Right atrium auricular region (tissue), 2 donors: ENCODE measurements around the gene SIRPA. TPM values are rescaled to one million over a fixed set of nuclear protein-coding genes. Genes with fewer than 3 reads are reported as not detected.

Source experiments
- DNase-seq: peaks from one replicate; pipeline ENCODE4 v3.0.0-alpha.2; 2019; ENCODE audit warnings: low spot score
- H3K27ac ChIP-seq, 2 donors: fragments of 200-600 bp; sonication (generic); 1 replicate in 1 of 2; 2 replicates in 1 of 2; pipeline ENCODE4 v1.5.1; 2016 to 2019
- H3K27me3 ChIP-seq, 2 donors: fragments of 200-600 bp; sonication (generic); one replicate each; pipeline versions ENCODE4 v1.5.1 to v1.6.0; 2017 to 2019
- H3K36me3 ChIP-seq: fragments of 200-600 bp; sonication (generic); one replicate; pipeline ENCODE4 v1.5.1; 2016
- H3K4me1 ChIP-seq, 2 donors: fragments of 200-600 bp; sonication (generic); one replicate each; pipeline versions ENCODE4 v1.5.1 to v1.6.0; 2017 to 2019
- H3K4me3 ChIP-seq, 2 donors: fragments of 200-600 bp; sonication (generic); 1 replicate in 1 of 2; 2 replicates in 1 of 2; pipeline ENCODE4 v1.5.1; 2017 to 2019; ENCODE audit warnings: mild to moderate bottlenecking in 1 of 2, moderate library complexity in 1 of 2
- H3K9me3 ChIP-seq, 2 donors: fragments of 200-600 bp; sonication (generic); one replicate each; pipeline ENCODE4 v1.5.1; 2019
- total RNA-seq, 2 donors: library from RNA; depleted of rRNA; stranded (reverse); fragments of >200 nt; gene quantifications; one replicate each; pipeline ENCODE4 v1.1.0, GENCODE V29; 2016
- TF ChIP-seq, protein P1 (sequence below), 2 donors: fragments of 200-600 bp; sonication (generic); IDR thresholded peaks; one replicate each; pipeline ENCODE4 v1.5.1; 2019; ENCODE audit warnings: antibody characterized with exemption in 2 of 2

The SIRPA gene
- total RNA-seq, 2 donors from 2014 or later = 32.4 to 58.5 TPM

DNA sequence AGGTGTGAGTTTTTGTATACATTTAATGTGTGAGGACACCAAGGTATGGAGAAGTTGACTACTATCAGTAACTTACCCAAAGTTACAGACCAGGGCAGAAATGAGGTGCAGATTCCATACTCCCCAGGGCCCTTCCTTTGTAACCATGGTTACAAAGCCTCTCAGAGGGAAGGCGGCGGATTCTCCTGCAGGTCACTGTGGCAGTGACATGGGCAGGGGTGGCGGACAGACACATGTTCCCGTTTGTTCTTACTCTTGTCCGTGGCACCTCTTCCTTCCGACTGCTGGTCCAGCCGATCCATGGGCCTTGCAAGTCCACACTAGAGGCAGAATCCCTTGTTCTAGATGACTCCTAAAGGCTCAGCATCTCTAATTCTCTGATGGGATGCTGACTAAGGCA is 55.6 kb downstream of the SIRPA start:
- Histone ChIP-seq H3K27ac (no peak overlapping the region), H3K27me3 (no peaks in the 10 kb centered on the region), H3K9me3 (no peaks in the 10 kb centered on the region), H3K4me3 (no peak overlapping the region), H3K4me1 (peaks cover 0 to 17% of the 10 kb centered on the region in 2 donors), H3K36me3 (no peaks in the 10 kb centered on the region)
- TF ChIP-seq, protein P1, sequence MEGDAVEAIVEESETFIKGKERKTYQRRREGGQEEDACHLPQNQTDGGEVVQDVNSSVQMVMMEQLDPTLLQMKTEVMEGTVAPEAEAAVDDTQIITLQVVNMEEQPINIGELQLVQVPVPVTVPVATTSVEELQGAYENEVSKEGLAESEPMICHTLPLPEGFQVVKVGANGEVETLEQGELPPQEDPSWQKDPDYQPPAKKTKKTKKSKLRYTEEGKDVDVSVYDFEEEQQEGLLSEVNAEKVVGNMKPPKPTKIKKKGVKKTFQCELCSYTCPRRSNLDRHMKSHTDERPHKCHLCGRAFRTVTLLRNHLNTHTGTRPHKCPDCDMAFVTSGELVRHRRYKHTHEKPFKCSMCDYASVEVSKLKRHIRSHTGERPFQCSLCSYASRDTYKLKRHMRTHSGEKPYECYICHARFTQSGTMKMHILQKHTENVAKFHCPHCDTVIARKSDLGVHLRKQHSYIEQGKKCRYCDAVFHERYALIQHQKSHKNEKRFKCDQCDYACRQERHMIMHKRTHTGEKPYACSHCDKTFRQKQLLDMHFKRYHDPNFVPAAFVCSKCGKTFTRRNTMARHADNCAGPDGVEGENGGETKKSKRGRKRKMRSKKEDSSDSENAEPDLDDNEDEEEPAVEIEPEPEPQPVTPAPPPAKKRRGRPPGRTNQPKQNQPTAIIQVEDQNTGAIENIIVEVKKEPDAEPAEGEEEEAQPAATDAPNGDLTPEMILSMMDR (IDR thresholded peaks at IDR 0.05) = no peak
- DNase-seq = no peak

DNA sequence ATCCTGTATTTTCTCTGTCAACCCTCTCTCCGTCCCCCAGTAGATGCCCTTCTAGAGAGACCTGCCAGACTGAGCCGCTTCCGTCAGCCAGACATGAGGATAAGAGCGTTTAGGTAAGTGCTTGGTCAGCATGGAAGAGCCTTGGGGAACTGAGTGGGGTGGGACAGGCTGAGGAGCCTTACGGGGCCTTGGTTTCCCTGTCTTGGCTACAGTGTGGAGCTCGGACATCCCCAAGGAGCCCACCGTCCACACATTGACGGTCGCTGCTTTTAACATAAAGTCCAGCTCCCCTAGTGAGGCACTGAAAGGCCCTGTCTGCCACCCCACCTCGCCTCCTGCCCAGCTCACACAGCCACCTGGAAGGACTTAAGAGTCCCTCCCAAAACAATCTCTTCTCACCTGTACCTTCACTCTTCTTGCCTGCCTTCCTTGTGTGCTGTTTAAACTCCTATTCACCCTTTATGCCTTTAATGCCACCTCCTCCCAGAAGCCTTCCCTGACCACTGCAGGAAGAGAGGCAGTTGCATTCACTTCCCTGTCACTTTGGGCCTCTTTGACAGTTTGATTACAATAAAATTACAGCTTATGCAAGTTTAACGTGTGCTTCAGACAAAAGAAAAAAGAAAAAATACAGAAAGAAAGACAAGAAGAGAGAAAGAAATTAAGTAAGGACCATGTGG is 56.4 kb downstream of the SIRPA start:
- Histone ChIP-seq H3K4me1 (peaks cover 0 to 9% of the 10 kb centered on the region in 2 donors), H3K4me3 (no peak overlapping the region), H3K27ac (no peak overlapping the region), H3K9me3 (no peaks in the 10 kb centered on the region), H3K36me3 (no peaks in the 10 kb centered on the region), H3K27me3 (no peaks in the 10 kb centered on the region)
- no peak for DNase-seq
- TF ChIP-seq, protein P1 (IDR thresholded peaks at IDR 0.05) = no peak

DNA sequence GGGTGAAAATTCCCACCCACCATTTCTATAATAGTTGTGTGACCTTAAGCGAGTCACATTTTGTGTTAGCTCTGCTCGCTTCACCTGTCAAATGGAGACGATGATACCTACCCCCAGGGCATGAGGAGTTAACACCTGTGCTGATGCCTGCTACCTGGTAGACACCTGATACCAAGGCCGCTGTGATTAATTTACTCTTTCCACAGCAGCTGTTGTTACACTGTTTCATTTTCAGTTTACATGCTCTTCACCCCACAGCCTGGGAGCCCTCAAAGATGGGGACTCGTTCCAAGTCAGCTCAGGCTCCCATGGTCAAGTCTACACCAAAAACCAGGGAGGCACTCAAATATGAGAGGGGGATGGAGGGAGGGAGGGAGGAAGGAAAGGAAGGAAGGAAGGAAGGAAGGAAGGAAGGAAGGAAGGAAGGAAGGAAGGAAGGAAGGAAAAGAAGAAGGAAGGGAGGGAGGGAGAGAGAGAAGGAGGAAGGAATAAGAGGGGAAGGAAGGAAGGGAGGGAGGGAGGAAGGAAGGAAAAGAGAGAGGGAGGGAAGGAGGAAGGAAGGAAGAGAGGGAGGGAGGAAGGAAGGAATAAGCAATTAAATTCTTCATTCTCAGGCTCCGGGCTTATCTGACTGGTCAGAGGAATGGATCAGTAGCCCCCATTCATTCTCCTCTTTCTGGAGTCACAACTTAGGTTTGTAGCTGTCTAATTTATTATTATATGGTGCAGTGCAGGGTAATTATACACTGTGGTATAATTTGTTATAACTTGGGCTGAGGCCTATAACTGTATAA is 57.7 kb downstream of the SIRPA start:
- no peak overlapping the region for H3K4me3 ChIP-seq
- H3K4me1 ChIP-seq = no peaks in the 10 kb centered on the region
- no peaks in the 10 kb centered on the region for H3K27me3 ChIP-seq
- TF ChIP-seq, protein P1 (IDR thresholded peaks at IDR 0.05) = no peak
- H3K9me3 ChIP-seq = no peaks in the 10 kb centered on the region
- no peak for DNase-seq
- H3K27ac ChIP-seq = no peak overlapping the region
- no peaks in the 10 kb centered on the region for H3K36me3 ChIP-seq

DNA sequence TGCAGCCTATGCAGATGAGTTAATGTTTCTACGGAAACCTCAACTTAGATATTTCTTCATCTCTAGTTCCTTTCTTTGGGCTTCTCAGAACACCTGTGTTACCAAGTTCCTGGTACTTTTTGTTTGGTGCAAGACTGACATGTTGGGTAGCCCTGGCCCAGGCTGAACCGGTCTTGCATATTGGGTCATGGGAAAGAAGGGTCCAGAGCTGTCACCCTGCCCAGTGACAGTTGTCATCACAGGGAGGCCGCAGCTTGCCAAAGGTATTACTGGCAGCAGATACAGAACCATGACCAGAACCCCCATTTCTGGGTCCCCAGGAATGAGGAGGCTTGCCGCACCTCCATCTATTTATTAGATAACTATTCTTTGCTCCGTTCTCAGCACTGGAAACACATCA is 58.4 kb downstream of the SIRPA start:
- no peak overlapping the region for H3K4me3 ChIP-seq
- no peak overlapping the region for H3K27ac ChIP-seq
- TF ChIP-seq, protein P1 (IDR thresholded peaks at IDR 0.05) = no peak
- no peaks in the 10 kb centered on the region for H3K9me3 ChIP-seq
- no peak for DNase-seq
- H3K4me1 ChIP-seq = no peaks in the 10 kb centered on the region
- H3K27me3 ChIP-seq = no peaks in the 10 kb centered on the region
- no peaks in the 10 kb centered on the region for H3K36me3 ChIP-seq

DNA sequence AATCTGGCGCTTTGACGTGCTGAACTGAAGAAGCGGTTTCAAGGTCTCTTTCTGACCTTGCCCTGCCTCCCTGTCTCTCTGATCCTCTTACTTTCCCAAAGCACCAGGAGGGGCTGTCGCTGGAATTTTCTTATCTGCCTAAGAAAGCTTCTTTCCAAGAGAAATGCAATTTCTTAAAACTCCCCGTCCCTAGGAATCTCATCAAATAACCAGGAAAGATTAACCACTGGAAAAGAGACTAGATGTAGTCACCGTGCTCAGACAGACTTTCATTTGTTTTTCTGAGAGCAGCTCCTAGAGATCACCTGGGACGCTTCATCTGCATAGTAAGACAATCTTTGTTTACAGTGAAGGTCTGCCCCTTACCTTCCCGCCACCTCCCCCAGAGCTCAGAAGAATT is 60.0 kb downstream of the SIRPA start:
- TF ChIP-seq, protein P1 (IDR thresholded peaks at IDR 0.05) = no peak
- peak; percentile 30 for DNase-seq
- Histone ChIP-seq H3K4me1 (no peaks in the 10 kb centered on the region), H3K9me3 (no peaks in the 10 kb centered on the region), H3K4me3 (no peak overlapping the region), H3K27me3 (no peaks in the 10 kb centered on the region), H3K27ac (no peak overlapping the region), H3K36me3 (no peaks in the 10 kb centered on the region)
